ENCODE measurements around the gene TRIM7. TPM values are rescaled to one million over a fixed set of nuclear protein-coding genes. Genes with fewer than 3 reads are reported as not detected.
"Not testable (repeated sequence)": the region's sequence is repeated elsewhere in the genome, so short reads cannot be mapped to it uniquely, and the experiment has no call there.

Gene TRIM7
- total and polyA plus RNA-seq, 8 donors: 0.45 to 20.4 (median 3.4) TPM; not detected in 1

DNA sequence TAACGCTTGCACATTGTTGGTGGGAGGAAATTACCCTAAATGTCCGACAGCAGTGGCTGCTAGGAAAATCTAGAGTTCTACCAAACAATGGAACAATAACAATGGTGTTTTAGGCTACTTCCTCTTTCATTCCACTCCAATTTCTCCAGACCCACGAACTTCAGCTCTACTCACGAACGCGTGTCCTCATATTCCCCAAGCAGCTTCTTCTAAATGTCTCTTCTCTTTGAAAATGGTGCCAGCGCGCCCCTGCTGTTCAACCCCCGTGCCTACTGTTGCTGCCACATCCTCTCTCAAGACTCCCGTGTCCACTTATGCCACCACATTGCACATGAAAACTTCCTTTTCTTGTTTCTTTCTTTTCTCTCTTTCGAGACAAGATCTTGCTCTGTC, 32.0 kb downstream of the TRIM7 start:
- DNase-seq: peak in 1 of 2 donors; percentile 86
- TF ChIP-seq POLR2AphosphoS5 (IDR thresholded peaks at IDR 0.05): no peak
- TF ChIP-seq EP300 (IDR thresholded peaks at IDR 0.05): no peak
- TF ChIP-seq POLR2A (IDR thresholded peaks at IDR 0.05): no peak
- TF ChIP-seq, protein P1, sequence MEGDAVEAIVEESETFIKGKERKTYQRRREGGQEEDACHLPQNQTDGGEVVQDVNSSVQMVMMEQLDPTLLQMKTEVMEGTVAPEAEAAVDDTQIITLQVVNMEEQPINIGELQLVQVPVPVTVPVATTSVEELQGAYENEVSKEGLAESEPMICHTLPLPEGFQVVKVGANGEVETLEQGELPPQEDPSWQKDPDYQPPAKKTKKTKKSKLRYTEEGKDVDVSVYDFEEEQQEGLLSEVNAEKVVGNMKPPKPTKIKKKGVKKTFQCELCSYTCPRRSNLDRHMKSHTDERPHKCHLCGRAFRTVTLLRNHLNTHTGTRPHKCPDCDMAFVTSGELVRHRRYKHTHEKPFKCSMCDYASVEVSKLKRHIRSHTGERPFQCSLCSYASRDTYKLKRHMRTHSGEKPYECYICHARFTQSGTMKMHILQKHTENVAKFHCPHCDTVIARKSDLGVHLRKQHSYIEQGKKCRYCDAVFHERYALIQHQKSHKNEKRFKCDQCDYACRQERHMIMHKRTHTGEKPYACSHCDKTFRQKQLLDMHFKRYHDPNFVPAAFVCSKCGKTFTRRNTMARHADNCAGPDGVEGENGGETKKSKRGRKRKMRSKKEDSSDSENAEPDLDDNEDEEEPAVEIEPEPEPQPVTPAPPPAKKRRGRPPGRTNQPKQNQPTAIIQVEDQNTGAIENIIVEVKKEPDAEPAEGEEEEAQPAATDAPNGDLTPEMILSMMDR (IDR thresholded peaks at IDR 0.05): no peak
- H3K36me3 ChIP-seq: no peaks in the 10 kb centered on the region
- H3K27ac ChIP-seq: no peak overlapping the region
- 18 to 23% (median 20%) methylated on average over 11 of the region's 11 CpGs for WGBS, 5 donors
- H3K9me3 ChIP-seq: peaks cover 0 to 5% (median 0%) of the 10 kb centered on the region in 4 donors
- intact Hi-C loops (cut with DNase I; ENCODE audit: low total_unique reads): no loop called here
- peaks cover 0 to 30% (median 18%) of the 10 kb centered on the region in 4 donors for H3K4me1 ChIP-seq
- no peak overlapping the region for H3K4me3 ChIP-seq
- H3K27me3 ChIP-seq: peaks cover 28 to 91% (median 73%) of the 10 kb centered on the region in 3 donors

- Histone ChIP-seq H3K36me3 (no peaks in the 10 kb centered on the region), H3K27me3 (peaks cover 28 to 98% (median 82%) of the 10 kb centered on the region in 3 donors), H3K9me3 (peaks cover 0 to 5% (median 0%) of the 10 kb centered on the region in 4 donors), H3K27ac (no peak overlapping the region), H3K4me3 (no peak overlapping the region), H3K4me1 (peaks cover 0 to 30% (median 18%) of the 10 kb centered on the region in 4 donors)
- no peak for TF ChIP-seq EP300 (IDR thresholded peaks at IDR 0.05)
- TF ChIP-seq POLR2A (IDR thresholded peaks at IDR 0.05): no peak
- TF ChIP-seq POLR2AphosphoS5 (IDR thresholded peaks at IDR 0.05): no peak
- TF ChIP-seq, protein P1 (IDR thresholded peaks at IDR 0.05): no peak
- DNase-seq: no peak
- WGBS, 5 donors: 33 to 52% (median 47%) methylated on average over 3 of the region's 3 CpGs
- intact Hi-C loops (cut with DNase I; ENCODE audit: low total_unique reads): no loop called here
Measured at GRCh38 chr5:181171782-181172181, 33.2 kb downstream of the TRIM7 start.

DNA sequence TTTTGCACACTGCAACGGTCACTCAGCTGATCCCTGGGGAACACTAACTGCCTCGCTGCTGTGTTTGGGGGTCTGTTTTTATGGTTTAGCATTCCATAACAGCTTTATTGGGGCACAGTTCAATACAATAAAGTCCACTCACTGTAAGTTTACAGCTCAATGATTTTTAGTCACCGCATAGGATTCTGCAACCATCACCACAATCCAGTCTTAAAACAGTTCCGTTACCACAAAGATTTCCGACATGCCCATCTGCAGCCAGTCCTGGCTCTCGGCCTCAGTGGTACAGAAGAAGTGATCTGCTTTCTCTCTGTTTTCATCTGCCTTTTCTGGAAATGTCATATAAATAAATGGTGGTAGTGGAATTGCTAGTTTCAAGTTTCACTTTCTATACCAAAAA, 34.0 kb downstream of the TRIM7 start:
- intact Hi-C loops (cut with DNase I; ENCODE audit: low total_unique reads): no loop called here
- no peak for DNase-seq
- TF ChIP-seq EP300 (IDR thresholded peaks at IDR 0.05): no peak
- no peak for TF ChIP-seq POLR2A (IDR thresholded peaks at IDR 0.05)
- TF ChIP-seq, protein P1 (IDR thresholded peaks at IDR 0.05): no peak
- TF ChIP-seq POLR2AphosphoS5 (IDR thresholded peaks at IDR 0.05): no peak
- Histone ChIP-seq H3K27me3 (peaks cover 28 to 100% (median 87%) of the 10 kb centered on the region in 3 donors), H3K36me3 (no peaks in the 10 kb centered on the region), H3K4me1 (peaks cover 0 to 30% (median 18%) of the 10 kb centered on the region in 4 donors), H3K4me3 (no peak overlapping the region), H3K9me3 (peaks cover 0 to 5% (median 0%) of the 10 kb centered on the region in 4 donors), H3K27ac (no peak overlapping the region)
- 43 to 56% (median 51%) methylated on average over 6 of the region's 6 CpGs for WGBS, 5 donors

GRCh38 chr5:181170237-181170825, 34.7 kb downstream of the TRIM7 start:
- intact Hi-C loops (cut with DNase I; ENCODE audit: low total_unique reads): no loop called here
- Histone ChIP-seq H3K27ac (no peak overlapping the region), H3K9me3 (peaks cover 0 to 5% (median 0%) of the 10 kb centered on the region in 4 donors), H3K4me3 (no peak overlapping the region), H3K4me1 (peaks cover 0 to 30% (median 18%) of the 10 kb centered on the region in 4 donors), H3K27me3 (peaks cover 28 to 100% (median 87%) of the 10 kb centered on the region in 3 donors), H3K36me3 (no peaks in the 10 kb centered on the region)
- no peak for TF ChIP-seq EP300 (IDR thresholded peaks at IDR 0.05)
- TF ChIP-seq, protein P1 (IDR thresholded peaks at IDR 0.05): no peak
- no peak for TF ChIP-seq POLR2A (IDR thresholded peaks at IDR 0.05)
- TF ChIP-seq POLR2AphosphoS5 (IDR thresholded peaks at IDR 0.05): no peak
- WGBS, 5 donors: 9 to 15% (median 12%) methylated on average over 30 to 33 of the region's 33 CpGs
- DNase-seq: peak in 1 of 2 donors; percentile 22

GRCh38 chr5:181169459-181170236, 35.3 kb downstream of the TRIM7 start:
- peak; percentile 49 to 67 for DNase-seq
- H3K36me3 ChIP-seq; H3K4me3 ChIP-seq; H3K27ac ChIP-seq; intact Hi-C loops (cut with DNase I; ENCODE audit: low total_unique reads); H3K9me3 ChIP-seq: not testable (repeated sequence)
- Histone ChIP-seq H3K4me1 (peaks cover 0 to 30% (median 18%) of the 10 kb centered on the region in 4 donors), H3K27me3 (peaks cover 28 to 100% (median 87%) of the 10 kb centered on the region in 3 donors)
- 4 to 11% (median 6%) methylated on average over 38 to 50 of the region's 50 CpGs for WGBS, 5 donors

All from stomach (tissue), 9 donors.